HepG2 (cell line): ENCODE data around the gene BPI. TPM values are rescaled to one million over a fixed set of nuclear protein-coding genes. Genes with fewer than 3 reads are reported as not detected.

Experiments used
- ATAC-seq: fragments of 200-7000 bp; cut with Tn5 transposase; 3 replicates; pipeline ENCODE4 v1.9.1; 2020; ENCODE audit warnings: mild to moderate bottlenecking, moderate library complexity
- BruUV-seq: library from RNA; stranded (reverse); fragments of 400-500 nt; replicated peaks from 2 replicates; lab custom pipeline; 2021; lab: Mats Ljungman, UMichigan
- CTCF ChIA-PET: fragments of 300-600 bp; formaldehyde crosslinking; extraction: SDS; loops from one replicate; lab custom pipeline; 2021; ENCODE audit warnings: low total read pairs, inconsistent platforms, low intra/inter-chr PET ratio; lab: Yijun Ruan, JAX
- POLR2A ChIA-PET: fragments of 350-600 bp; sonication (Branson Sonifier 250); formaldehyde crosslinking; loops from one replicate; lab custom pipeline; 2020; ENCODE audit warnings: antibody characterized with exemption, inconsistent platforms; lab: Yijun Ruan, JAX
- DNase-seq: peaks from one replicate; pipeline ENCODE4 v3.0.0-alpha.2; 2015; ENCODE audit warnings: low spot score
- FAIRE-seq: peaks from 3 replicates; lab custom pipeline; 2011; peaks lifted over from hg19 to GRCh38; lab: Jason Lieb, UNC
- H2AFZ ChIP-seq: one replicate; pipeline ENCODE4 v1.6.1; 2011; ENCODE audit warnings: low read length, inconsistent platforms
- H3K27ac ChIP-seq: fragments of 300-600 bp; 3 replicates; pipeline ENCODE4 v1.8.0; 2011; ENCODE audit warnings: mixed run types, mild to moderate bottlenecking, mixed read lengths, low read length, inconsistent platforms; ENCODE audit not compliant: insufficient read depth; ENCODE audit errors: extremely low read length
- H3K27me3 ChIP-seq, 2 experiments: fragments of 200-600 bp in 1 of 2; 2 replicates in 1 of 2; 3 replicates in 1 of 2; pipeline versions ENCODE4 v1.6.0 to v1.8.0; 2011; ENCODE audit warnings: low read length in 2 of 2, mild to moderate bottlenecking in 2 of 2, moderate library complexity in 2 of 2, inconsistent platforms in 1 of 2; ENCODE audit not compliant: insufficient read depth in 2 of 2, control insufficient read depth in 1 of 2
- H3K36me3 ChIP-seq, 2 experiments: fragments of 200-600 bp in 1 of 2; replicated peaks in 1 of 2; 2 replicates in 1 of 2; 3 replicates in 1 of 2; pipeline versions ENCODE4 v1.5.1 to v1.8.0; 2011; ENCODE audit warnings: low read length in 2 of 2, inconsistent platforms in 1 of 2; ENCODE audit not compliant: insufficient read depth in 2 of 2, control insufficient read depth in 1 of 2
- H3K4me1 ChIP-seq: 2 replicates; pipeline ENCODE4 v1.5.1; 2012; ENCODE audit warnings: low read length, inconsistent platforms; ENCODE audit not compliant: insufficient read depth
- H3K4me2 ChIP-seq: 2 replicates; pipeline ENCODE4 v1.6.0; 2011; ENCODE audit warnings: low read depth, low read length, inconsistent platforms
- H3K4me3 ChIP-seq, 3 experiments: fragments of 200-600 bp in 1 of 3; sonication (generic), shearing (Covaris generic) in 1 of 3; replicated peaks in 1 of 3; 2 replicates each; pipeline ENCODE4 v1.5.1; 2011 to 2016; ENCODE audit warnings: low read length in 3 of 3, inconsistent platforms in 2 of 3, low read depth in 2 of 3, mild to moderate bottlenecking in 2 of 3, control low read depth in 1 of 3, mixed read lengths in 1 of 3; ENCODE audit not compliant: insufficient read depth in 1 of 3
- H3K79me2 ChIP-seq: one replicate; pipeline ENCODE4 v1.6.1; 2011; ENCODE audit warnings: low read length, inconsistent platforms; ENCODE audit not compliant: insufficient read depth
- H3K9ac ChIP-seq: 2 replicates; pipeline ENCODE4 v1.6.0; 2011; ENCODE audit warnings: mild to moderate bottlenecking, low read depth, low read length, inconsistent platforms; ENCODE audit not compliant: insufficient read depth
- H3K9me3 ChIP-seq: 2 replicates; pipeline ENCODE4 v1.5.1; 2012; ENCODE audit warnings: mild to moderate bottlenecking, low read length
- H4K20me1 ChIP-seq: 2 replicates; pipeline ENCODE4 v1.6.0; 2011; ENCODE audit warnings: inconsistent platforms, mild to moderate bottlenecking, low read length, moderate library complexity; ENCODE audit not compliant: insufficient read depth
- CSRNP2 ChIP-seq: sonication (generic); formaldehyde crosslinking; conservative IDR thresholded peaks from 2 replicates; pipeline ENCODE4 v1.8.0; 2022; ENCODE audit warnings: low read depth, missing genetic modification reagents
- PHF20 ChIP-seq: sonication (generic); formaldehyde crosslinking; IDR thresholded peaks from 2 replicates; pipeline ENCODE4 v1.5.0; 2020; ENCODE audit warnings: mild to moderate bottlenecking, missing genetic modification reagents
- ZNF225 ChIP-seq: sonication (generic); formaldehyde crosslinking; IDR thresholded peaks from 2 replicates; pipeline ENCODE4 v1.4.0; 2020; ENCODE audit warnings: mild to moderate bottlenecking, missing genetic modification reagents
- WGBS: methylation state at CpG from one replicate; pipeline ENCODE4 v1.1.6; 2017; ENCODE audit warnings: low lambda C conversion rate; 5-methylcytosine and 5-hydroxymethylcytosine counted together
- in situ Hi-C: cut with HindIII; loops from 2 replicates; pipeline ENCODE4 v1.10.0; 2017; ENCODE audit warnings: low pct_unique_long_range_greater_than_20kb; ENCODE audit not compliant: extremely low pct_ligation_motif_present
- intact Hi-C: fragments of 100-400 bp; cut with micrococcal nuclease; formaldehyde crosslinking; loops from one replicate; pipeline ENCODE4 v1.10.0; 2022; ENCODE audit not compliant: unreplicated experiment
- polyA plus RNA-seq, 8 experiments: library from polyadenylated mRNA; depleted of rRNA in 3 of 8; stranded (reverse) in 7 of 8; unstranded in 1 of 8; fragments of >200 nt; fragmentation: Illumina TruSeq in 4 of 8; extraction: Trizol in 4 of 8; gene quantifications; 2 replicates each; pipeline versions ENCODE4 v1.2.1 to v1.2.3, GENCODE V29; 2011 to 2016; ENCODE audit warnings: low read depth in 4 of 8, missing spikeins in 1 of 8, mixed read lengths in 1 of 8; ENCODE audit not compliant: insufficient read depth in 1 of 8
- total RNA-seq, 5 experiments: library from RNA; depleted of rRNA; stranded (reverse); fragments of >200 nt; fragmentation: Illumina TruSeq; extraction: Trizol; gene quantifications; 2 replicates each; pipeline ENCODE4 v1.2.3, GENCODE V29; 2016; ENCODE audit warnings: low read depth in 1 of 5
- TF ChIP-seq, protein P1 (sequence below): sonication (generic); formaldehyde crosslinking; IDR thresholded peaks from 2 replicates; pipeline ENCODE4 v1.4.0; 2020; ENCODE audit warnings: missing genetic modification reagents
- TF ChIP-seq, protein P2 (sequence below): sonication (generic); formaldehyde crosslinking; IDR thresholded peaks from 2 replicates; pipeline ENCODE4 v1.5.1; 2020; ENCODE audit warnings: mild to moderate bottlenecking, missing genetic modification reagents, moderate library complexity

BPI gene
- total and polyA plus RNA-seq, 2 of the 13 experiments (the other 11 are each of a cell fraction or from before 2014, with no cell fraction given), result not detected

DNA sequence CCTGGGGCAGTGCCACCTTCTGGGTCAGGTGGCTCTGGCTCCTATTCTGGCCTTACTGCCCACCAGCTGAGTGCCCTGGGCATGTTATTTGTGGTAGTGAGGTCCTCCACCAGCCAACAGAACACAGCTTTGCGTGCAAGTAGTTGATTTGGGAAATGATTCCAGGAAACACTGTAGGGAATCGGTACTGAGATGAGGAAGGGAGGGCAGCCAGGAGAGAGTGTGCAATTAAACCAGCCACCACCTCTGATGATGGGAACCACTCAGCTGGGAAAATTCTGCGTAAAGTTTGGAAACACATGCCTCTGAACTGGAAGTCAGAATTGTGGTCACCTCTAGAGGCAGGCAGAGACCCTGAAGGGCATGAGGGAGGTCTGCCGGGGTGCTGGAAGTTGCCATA lies 42.8 kb downstream of the BPI start:
- in situ Hi-C loops, result no loop called here
- POLR2A ChIA-PET, result no interaction called here
- Histone ChIP-seq H2AFZ (no peak overlapping the region), H3K4me2 (no peak overlapping the region), H4K20me1 (no peaks in the 10 kb centered on the region), H3K27me3 (peaks cover 0 to 1% of the 10 kb centered on the region in 2 experiments; a peak in 1 of 5 replicates), H3K36me3 (no peaks in the 10 kb centered on the region), H3K79me2 (no peaks in the 10 kb centered on the region), H3K4me3 (no peak overlapping the region), H3K9me3 (no peaks in the 10 kb centered on the region), H3K27ac (no peak overlapping the region), H3K4me1 (peaks cover 35% of the 10 kb centered on the region), H3K9ac (no peak overlapping the region)
- intact Hi-C loops, result no loop called here
- ATAC-seq (no peak), DNase-seq (no peak), FAIRE-seq (no peak)
- CTCF ChIA-PET, result no interaction called here
- TF ChIP-seq, protein P1, sequence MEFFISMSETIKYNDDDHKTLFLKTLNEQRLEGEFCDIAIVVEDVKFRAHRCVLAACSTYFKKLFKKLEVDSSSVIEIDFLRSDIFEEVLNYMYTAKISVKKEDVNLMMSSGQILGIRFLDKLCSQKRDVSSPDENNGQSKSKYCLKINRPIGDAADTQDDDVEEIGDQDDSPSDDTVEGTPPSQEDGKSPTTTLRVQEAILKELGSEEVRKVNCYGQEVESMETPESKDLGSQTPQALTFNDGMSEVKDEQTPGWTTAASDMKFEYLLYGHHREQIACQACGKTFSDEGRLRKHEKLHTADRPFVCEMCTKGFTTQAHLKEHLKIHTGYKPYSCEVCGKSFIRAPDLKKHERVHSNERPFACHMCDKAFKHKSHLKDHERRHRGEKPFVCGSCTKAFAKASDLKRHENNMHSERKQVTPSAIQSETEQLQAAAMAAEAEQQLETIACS (CRISPR knock-in tag), result no peak
- TF ChIP-seq PHF20 (CRISPR knock-in tag) (no peak), ZNF225 (CRISPR knock-in tag) (no peak), CSRNP2 (CRISPR knock-in tag) (no peak)
- TF ChIP-seq, protein P2, sequence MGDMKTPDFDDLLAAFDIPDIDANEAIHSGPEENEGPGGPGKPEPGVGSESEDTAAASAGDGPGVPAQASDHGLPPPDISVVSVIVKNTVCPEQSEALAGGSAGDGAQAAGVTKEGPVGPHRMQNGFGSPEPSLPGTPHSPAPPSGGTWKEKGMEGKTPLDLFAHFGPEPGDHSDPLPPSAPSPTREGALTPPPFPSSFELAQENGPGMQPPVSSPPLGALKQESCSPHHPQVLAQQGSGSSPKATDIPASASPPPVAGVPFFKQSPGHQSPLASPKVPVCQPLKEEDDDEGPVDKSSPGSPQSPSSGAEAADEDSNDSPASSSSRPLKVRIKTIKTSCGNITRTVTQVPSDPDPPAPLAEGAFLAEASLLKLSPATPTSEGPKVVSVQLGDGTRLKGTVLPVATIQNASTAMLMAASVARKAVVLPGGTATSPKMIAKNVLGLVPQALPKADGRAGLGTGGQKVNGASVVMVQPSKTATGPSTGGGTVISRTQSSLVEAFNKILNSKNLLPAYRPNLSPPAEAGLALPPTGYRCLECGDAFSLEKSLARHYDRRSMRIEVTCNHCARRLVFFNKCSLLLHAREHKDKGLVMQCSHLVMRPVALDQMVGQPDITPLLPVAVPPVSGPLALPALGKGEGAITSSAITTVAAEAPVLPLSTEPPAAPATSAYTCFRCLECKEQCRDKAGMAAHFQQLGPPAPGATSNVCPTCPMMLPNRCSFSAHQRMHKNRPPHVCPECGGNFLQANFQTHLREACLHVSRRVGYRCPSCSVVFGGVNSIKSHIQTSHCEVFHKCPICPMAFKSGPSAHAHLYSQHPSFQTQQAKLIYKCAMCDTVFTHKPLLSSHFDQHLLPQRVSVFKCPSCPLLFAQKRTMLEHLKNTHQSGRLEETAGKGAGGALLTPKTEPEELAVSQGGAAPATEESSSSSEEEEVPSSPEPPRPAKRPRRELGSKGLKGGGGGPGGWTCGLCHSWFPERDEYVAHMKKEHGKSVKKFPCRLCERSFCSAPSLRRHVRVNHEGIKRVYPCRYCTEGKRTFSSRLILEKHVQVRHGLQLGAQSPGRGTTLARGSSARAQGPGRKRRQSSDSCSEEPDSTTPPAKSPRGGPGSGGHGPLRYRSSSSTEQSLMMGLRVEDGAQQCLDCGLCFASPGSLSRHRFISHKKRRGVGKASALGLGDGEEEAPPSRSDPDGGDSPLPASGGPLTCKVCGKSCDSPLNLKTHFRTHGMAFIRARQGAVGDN (CRISPR knock-in tag), result no peak
- 91% methylated on average over 4 of the region's 4 CpGs for WGBS
- BruUV-seq, result no TSS peak
